Vagina (tissue), 2 donors: ENCODE results near the gene TRAF1. TPM values are rescaled to one million over a fixed set of nuclear protein-coding genes. Genes with fewer than 3 reads are reported as not detected.

ENCODE experiments used
- DNase-seq, 2 donors: peaks; one replicate each; pipeline ENCODE4 v3.0.0-alpha.2; 2017; ENCODE audit errors: extremely low spot score in 2 of 2
- H3K27ac ChIP-seq: fragments of 200-600 bp; sonication (generic); one replicate; pipeline ENCODE4 v1.5.1; 2019
- H3K27me3 ChIP-seq: fragments of 200-600 bp; sonication (generic); one replicate; pipeline ENCODE4 v1.5.1; 2019
- H3K36me3 ChIP-seq, 2 donors: fragments of 200-600 bp; sonication (generic); one replicate each; pipeline ENCODE4 v1.5.1; 2017 to 2019
- H3K4me1 ChIP-seq: fragments of 200-600 bp; sonication (generic); one replicate; pipeline ENCODE4 v1.5.1; 2019
- H3K4me3 ChIP-seq, 2 donors: fragments of 200-600 bp; sonication (generic); 1 replicate in 1 of 2; 2 replicates in 1 of 2; pipeline ENCODE4 v1.5.1; 2016 to 2019
- H3K9me3 ChIP-seq: fragments of 200-600 bp; sonication (generic); one replicate; pipeline ENCODE4 v1.5.1; 2019
- CTCF ChIP-seq, 3 experiments: fragments of 450-650 bp in 2 of 3; fragments of 200-600 bp in 1 of 3; sonication (generic) in 1 of 3; IDR thresholded peaks; one replicate each; pipeline ENCODE4 v1.5.1; 2017 to 2019; ENCODE audit warnings: antibody characterized with exemption in 3 of 3, mild to moderate bottlenecking in 2 of 3, moderate library complexity in 2 of 3
- POLR2A ChIP-seq, 2 donors: fragments of 450-650 bp; IDR thresholded peaks; one replicate each; pipeline ENCODE4 v1.6.1; 2017; ENCODE audit warnings: antibody characterized with exemption in 2 of 2, mild to moderate bottlenecking in 2 of 2, moderate library complexity in 2 of 2
- POLR2AphosphoS5 ChIP-seq, 2 donors: sonication (generic); formaldehyde crosslinking; IDR thresholded peaks; one replicate each; pipeline ENCODE4 v1.9.0; 2017; ENCODE audit warnings: antibody characterized with exemption in 2 of 2, mild to moderate bottlenecking in 2 of 2, low read depth in 1 of 2; ENCODE audit not compliant: insufficient read depth in 1 of 2
- intact Hi-C: fragments of 100-400 bp; cut with DNase I; formaldehyde crosslinking; loops from one replicate; pipeline ENCODE4 v1.15.1; 2023
- total RNA-seq: library from RNA; depleted of rRNA; stranded (reverse); fragments of >200 nt; gene quantifications from one replicate; pipeline ENCODE4 v1.2.3, GENCODE V29; 2016

The TRAF1 gene
- total RNA-seq, 1 donor from 2014 or later = 6.9 TPM

DNA sequence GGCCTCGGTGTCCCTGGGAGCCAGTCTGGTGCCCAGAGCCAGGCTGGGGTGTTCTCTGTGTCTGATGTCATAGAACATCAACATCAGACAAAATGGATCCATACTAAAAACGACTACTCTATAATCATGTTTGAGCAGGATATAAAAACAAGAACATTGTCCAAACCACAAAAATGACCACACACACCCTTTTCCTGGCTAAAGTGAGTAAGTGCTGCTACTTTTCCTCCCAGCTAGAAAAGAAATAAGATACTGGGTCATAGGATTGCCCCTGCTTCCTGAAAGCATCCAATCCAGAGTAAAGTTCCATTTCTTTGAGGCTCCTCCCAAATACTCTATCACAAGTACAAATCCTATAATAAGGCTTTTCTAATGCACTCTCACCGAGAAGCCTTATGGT, 19.7 kb upstream of the TRAF1 start:
- no peak overlapping the region for H3K27ac ChIP-seq
- intact Hi-C loops = no loop called here
- no peak for TF ChIP-seq POLR2AphosphoS5 (IDR thresholded peaks at IDR 0.05; ENCODE audit: insufficient read depth in 1 of 2, low read depth in 1 of 2)
- no peak for TF ChIP-seq POLR2A (IDR thresholded peaks at IDR 0.05)
- TF ChIP-seq CTCF (IDR thresholded peaks at IDR 0.05) = no peak
- no peak overlapping the region for H3K4me3 ChIP-seq
- no peaks in the 10 kb centered on the region for H3K27me3 ChIP-seq
- no peaks in the 10 kb centered on the region for H3K9me3 ChIP-seq
- H3K36me3 ChIP-seq = no peaks in the 10 kb centered on the region
- H3K4me1 ChIP-seq = peaks cover 17% of the 10 kb centered on the region
- DNase-seq = no peak

- no peak overlapping the region for H3K27ac ChIP-seq
- TF ChIP-seq POLR2AphosphoS5 (IDR thresholded peaks at IDR 0.05; ENCODE audit: insufficient read depth in 1 of 2, low read depth in 1 of 2) = no peak
- no peak for TF ChIP-seq CTCF (IDR thresholded peaks at IDR 0.05)
- no peak for TF ChIP-seq POLR2A (IDR thresholded peaks at IDR 0.05)
- no peaks in the 10 kb centered on the region for H3K36me3 ChIP-seq
- H3K4me3 ChIP-seq = no peak overlapping the region
- intact Hi-C loops = no loop called here
- H3K27me3 ChIP-seq = no peaks in the 10 kb centered on the region
- DNase-seq = no peak
- peaks cover 25% of the 10 kb centered on the region for H3K4me1 ChIP-seq
- H3K9me3 ChIP-seq = no peaks in the 10 kb centered on the region
Observed at GRCh38 chr9:120944948-120945347, 18.4 kb upstream of the TRAF1 start.

- no peak for DNase-seq
- intact Hi-C loops = no loop called here
- TF ChIP-seq CTCF (IDR thresholded peaks at IDR 0.05) (no peak), POLR2AphosphoS5 (IDR thresholded peaks at IDR 0.05; ENCODE audit: insufficient read depth in 1 of 2, low read depth in 1 of 2) (no peak), POLR2A (IDR thresholded peaks at IDR 0.05) (no peak)
- no peaks in the 10 kb centered on the region for H3K36me3 ChIP-seq
- no peaks in the 10 kb centered on the region for H3K9me3 ChIP-seq
- H3K27me3 ChIP-seq = no peaks in the 10 kb centered on the region
- H3K4me1 ChIP-seq = peaks cover 25% of the 10 kb centered on the region
- H3K4me3 ChIP-seq = no peak overlapping the region
- H3K27ac ChIP-seq = no peak overlapping the region
Observed at GRCh38 chr9:120944434-120944843, 17.8 kb upstream of the TRAF1 start.

- Histone ChIP-seq H3K4me3 (no peak overlapping the region), H3K36me3 (no peaks in the 10 kb centered on the region), H3K27ac (peak overlapping the region; percentile 36), H3K9me3 (no peaks in the 10 kb centered on the region), H3K27me3 (no peaks in the 10 kb centered on the region), H3K4me1 (peaks cover 31% of the 10 kb centered on the region)
- DNase-seq = no peak
- intact Hi-C loops = no loop called here
- TF ChIP-seq POLR2A (IDR thresholded peaks at IDR 0.05) (no peak), CTCF (IDR thresholded peaks at IDR 0.05) (no peak), POLR2AphosphoS5 (IDR thresholded peaks at IDR 0.05; ENCODE audit: insufficient read depth in 1 of 2, low read depth in 1 of 2) (no peak)
Observed at GRCh38 chr9:120942186-120943001, 15.8 kb upstream of the TRAF1 start.

DNA sequence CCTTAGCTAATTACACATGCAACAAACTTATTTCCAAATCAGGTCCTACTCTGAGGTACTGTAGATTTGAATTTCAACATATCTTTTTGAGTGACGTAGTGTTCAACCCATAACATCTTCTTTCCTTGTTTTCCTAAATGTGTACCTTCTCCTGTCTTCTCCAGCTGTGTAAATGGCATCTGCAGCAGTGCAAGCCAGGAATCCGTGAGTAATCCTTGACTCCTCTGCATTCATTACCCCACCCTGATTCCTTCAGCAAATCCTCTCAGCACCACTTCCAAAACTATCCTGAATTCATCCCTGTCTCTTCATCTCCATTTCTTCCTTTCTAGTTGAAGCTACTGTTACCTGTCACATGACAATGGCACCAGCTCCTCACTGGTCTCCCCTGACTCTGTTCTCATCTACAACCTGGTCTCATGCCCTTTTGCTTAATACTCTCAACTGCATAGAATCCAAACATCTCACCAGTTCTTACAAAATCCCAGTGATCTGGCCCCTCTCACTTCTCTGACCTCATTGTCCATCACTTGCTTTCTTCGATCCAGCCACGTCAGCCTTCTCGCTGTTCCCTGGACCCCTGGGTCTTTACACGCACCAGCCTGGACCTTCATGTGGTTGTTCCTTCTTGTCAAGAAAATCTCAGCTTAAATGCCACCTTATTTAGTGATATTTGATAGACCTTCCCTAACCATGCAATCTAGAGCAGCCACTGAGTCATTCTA, 14.6 kb upstream of the TRAF1 start:
- TF ChIP-seq POLR2A (IDR thresholded peaks at IDR 0.05) (no peak), POLR2AphosphoS5 (IDR thresholded peaks at IDR 0.05; ENCODE audit: insufficient read depth in 1 of 2, low read depth in 1 of 2) (peak in 1 of 2 donors; percentile 6), CTCF (IDR thresholded peaks at IDR 0.05) (no peak)
- Histone ChIP-seq H3K27ac (peak overlapping the region; percentile 12), H3K9me3 (no peaks in the 10 kb centered on the region), H3K4me1 (peaks cover 42% of the 10 kb centered on the region), H3K27me3 (no peaks in the 10 kb centered on the region), H3K36me3 (no peaks in the 10 kb centered on the region), H3K4me3 (no peak overlapping the region)
- intact Hi-C loops = no loop called here
- DNase-seq = no peak
